Skin of body (tissue), 2 donors: ENCODE results near the gene ADARB2. TPM values are rescaled to one million over a fixed set of nuclear protein-coding genes. Genes with fewer than 3 reads are reported as not detected.

ENCODE experiments used
- DNase-seq: peaks from one replicate; lab custom pipeline; 2025; lab: John Stamatoyannopoulos, UW
- total RNA-seq: library from RNA; depleted of rRNA; stranded (reverse); fragments of >200 nt; gene quantifications from one replicate; pipeline ENCODE4 v1.2.3, GENCODE V29; 2014

ADARB2 gene
- total RNA-seq, 1 donor from 2014 or later: 0.10 TPM

DNA sequence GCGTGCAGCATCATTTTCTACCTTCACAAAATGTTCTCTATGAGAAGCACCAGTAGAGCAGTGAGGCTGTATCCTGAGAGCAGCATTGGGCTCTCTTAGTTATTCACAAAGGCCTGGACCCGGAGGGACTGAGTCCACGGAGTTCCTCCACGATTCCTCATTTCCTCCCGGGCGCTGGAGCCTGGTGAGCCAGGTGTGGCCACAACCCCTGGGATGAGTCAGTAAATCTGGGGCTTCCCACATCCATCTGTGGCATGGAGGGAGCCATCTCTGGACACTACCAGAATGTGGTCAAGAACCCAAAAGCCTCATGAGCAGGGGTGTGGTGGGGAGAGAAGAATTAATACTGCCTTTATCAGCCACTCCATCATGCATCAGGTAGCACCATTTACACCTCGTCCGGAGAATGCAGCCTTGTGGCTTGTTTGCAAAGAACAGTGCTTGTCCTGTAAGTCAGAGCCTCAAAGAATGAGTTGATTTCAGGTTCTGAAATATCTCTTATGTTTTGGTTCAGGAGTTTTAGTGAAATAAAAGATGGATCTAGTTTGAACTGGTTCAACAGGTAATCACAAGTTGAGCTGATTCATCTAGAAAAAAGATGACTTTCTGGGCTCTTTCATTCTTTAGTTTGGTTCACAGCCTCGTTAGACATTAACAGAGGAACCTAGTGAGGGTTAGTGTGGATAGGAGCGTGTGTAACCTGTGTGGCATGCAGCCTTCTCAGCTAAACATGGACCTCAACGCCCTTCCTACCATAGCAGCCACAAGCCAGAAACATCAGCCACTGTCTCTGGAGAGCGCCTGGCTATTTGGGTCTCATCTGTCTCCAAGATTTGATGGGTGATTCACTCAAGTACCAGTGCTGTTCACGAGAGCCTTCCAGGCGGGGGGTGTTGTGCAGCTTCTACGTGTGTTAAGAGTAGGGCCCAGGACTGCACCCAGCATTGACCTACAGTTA lies 586.0 kb downstream of the ADARB2 start:
- no peak for DNase-seq

DNA sequence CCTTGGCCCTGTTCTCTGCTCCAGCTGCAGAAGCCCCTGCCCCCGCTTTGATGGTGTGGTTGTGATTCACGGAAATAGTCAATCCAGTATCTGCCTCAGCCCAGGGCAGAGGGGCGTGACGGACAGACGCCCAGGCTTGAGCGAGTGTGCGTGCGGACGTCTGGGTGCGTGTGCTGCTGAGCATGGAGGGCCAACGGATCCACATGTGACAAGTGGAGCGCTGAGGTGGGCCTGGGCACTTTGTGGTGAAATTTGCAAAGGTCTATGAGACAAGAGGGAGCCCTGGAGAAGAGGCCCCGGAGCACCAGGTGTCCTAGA lies 586.7 kb downstream of the ADARB2 start:
- no peak for DNase-seq

GRCh38 chr10:1149793-1150637 lies 587.3 kb downstream of the ADARB2 start:
- no peak for DNase-seq

DNA sequence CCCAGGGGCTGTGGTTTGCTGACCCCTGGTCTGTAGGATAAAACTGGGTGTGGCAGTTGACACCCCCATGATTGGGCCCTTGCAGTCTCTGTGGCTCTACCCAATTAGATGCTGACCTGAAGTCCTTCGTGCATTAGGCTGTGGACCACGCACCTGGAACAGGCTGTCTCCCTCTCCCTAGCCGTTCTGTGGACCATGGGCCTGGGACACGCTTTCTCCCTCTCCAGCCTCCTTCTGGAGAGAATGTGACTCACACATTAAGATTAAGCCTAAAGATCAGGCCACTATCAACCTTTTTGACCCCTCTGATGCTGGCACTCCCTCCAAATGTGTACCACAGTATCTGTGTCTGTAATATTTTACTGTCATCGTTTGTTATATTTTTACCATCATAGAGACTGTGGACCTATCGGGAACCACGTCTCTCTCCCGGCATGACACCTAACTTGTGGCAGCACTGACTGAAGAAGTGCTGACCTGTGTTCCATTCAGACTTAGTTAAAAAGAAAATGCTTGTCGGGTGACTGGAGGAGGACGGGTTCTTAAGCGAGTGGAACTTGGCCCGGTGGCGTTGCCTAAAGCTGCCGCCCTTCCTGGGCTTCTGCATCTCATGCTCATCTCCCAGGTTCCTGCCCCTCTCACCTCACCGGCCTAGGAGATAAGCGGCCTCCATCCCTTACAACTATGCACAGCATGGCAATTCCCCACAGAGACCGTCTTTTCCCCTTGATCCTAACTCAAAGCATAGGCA lies 588.3 kb downstream of the ADARB2 start:
- no peak for DNase-seq

- DNase-seq: no peak
Measured at GRCh38 chr10:1147810-1148209, 589.5 kb downstream of the ADARB2 start.

- DNase-seq: no peak
Measured at GRCh38 chr10:1142596-1142995, 594.7 kb downstream of the ADARB2 start.

DNA sequence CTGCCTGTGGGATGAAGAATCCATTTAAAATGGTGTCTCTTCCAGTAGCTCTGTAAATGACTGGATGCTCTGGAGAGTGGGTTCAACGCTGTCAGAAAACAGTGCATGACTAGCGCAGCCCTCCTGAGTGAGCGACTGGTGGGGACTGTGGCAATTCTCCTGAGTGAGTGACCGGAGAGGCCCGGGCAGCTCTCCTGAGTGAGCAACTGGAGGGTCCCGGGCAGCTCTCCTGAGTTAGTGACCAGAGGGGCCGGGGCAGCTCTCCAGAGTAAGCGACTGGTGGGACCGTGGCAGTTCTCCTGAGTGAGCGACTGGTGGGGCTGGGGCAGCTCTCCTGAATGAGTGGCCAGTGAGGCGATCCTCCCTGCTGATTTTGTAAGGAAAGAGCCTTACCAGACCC lies 595.6 kb downstream of the ADARB2 start:
- no peak for DNase-seq

- no peak for DNase-seq
Measured at GRCh38 chr10:1141261-1141660, 596.1 kb downstream of the ADARB2 start.

DNA sequence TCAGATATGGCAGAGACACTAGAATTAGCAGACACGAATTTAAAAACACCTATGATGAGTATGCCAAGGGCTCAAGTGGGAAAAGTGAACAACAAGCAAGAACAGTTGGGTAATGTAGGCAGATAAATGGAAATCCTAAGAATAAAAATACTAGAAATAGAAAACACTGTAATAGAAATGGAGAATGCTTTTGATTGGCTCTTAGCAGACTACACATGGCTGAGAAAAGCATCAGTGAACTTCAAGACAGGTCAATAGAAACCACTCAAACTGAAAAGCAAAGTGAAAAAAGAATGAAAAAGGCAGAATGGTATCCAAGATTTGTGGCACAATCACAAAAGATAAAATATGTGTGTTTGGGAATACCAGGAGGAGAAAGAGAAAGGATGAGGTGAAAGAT lies 598.8 kb downstream of the ADARB2 start:
- no peak for DNase-seq

- DNase-seq: no peak
Measured at GRCh38 chr10:1137499-1138163, 599.7 kb downstream of the ADARB2 start.

GRCh38 chr10:1136268-1136667 lies 601.1 kb downstream of the ADARB2 start:
- DNase-seq: no peak

GRCh38 chr10:1134156-1134555 lies 603.2 kb downstream of the ADARB2 start:
- DNase-seq: no peak

GRCh38 chr10:1133495-1134045 lies 603.8 kb downstream of the ADARB2 start:
- no peak for DNase-seq

DNA sequence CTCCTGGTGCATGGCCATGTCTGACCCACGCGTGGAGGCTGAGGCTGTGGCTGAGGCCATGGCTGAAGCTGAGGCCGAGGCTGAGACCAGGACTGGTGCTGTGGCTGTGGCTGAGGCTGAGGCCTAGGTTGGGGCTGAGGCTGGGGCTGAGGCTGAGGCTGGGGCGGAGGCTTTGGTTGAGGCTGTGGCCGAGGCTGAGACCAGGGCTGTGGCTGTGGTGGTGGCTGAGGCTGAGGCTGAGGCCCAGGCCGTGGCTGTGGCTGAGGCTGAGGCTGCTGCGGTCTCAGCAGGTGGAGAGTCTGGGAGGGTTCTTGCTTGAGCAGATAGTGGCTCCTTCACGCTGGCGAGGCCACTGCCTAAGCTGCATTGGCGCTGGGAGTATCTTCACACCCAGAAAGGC lies 604.7 kb downstream of the ADARB2 start:
- no peak for DNase-seq

GRCh38 chr10:1130995-1131790 lies 606.1 kb downstream of the ADARB2 start:
- DNase-seq: no peak

DNA sequence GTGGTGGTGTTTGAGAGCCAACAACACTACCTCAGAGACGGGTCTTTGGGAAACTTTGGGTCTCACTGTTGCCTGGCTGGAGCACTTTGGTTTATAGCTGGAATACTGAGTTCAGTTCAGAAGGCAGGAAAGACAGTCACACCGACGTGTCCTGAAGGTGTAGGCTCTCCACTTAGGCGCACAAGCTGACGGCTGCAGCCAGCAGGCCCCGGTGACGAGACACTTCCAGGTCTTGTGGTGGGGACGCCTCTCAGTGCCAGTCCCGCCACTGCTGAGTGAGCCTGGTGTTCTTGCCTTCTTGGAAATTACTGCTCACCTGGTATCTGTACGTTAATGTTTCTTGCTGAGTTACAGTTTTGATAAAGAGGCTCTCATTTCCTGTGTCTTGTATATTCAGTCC lies 607.1 kb downstream of the ADARB2 start:
- no peak for DNase-seq

DNA sequence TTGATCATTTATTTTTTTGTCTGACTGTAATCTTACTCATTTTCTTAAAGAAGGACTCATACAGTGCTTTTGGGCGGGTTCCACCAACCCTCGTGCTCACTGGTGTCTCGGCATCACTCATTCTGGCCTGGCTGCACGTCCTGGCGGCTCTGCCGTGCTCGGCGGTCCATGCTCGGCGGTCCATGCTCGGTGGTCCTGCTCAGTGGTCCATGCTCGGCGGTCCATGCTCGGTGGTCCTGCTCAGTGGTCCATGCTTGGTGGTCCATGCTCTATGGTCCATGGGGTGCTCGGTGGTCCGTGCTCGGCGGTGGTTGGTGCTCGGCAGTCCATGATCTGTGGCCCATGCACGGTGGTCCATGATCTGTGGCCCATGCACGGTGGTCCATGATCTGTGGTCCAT lies 608.7 kb downstream of the ADARB2 start:
- no peak for DNase-seq

DNA sequence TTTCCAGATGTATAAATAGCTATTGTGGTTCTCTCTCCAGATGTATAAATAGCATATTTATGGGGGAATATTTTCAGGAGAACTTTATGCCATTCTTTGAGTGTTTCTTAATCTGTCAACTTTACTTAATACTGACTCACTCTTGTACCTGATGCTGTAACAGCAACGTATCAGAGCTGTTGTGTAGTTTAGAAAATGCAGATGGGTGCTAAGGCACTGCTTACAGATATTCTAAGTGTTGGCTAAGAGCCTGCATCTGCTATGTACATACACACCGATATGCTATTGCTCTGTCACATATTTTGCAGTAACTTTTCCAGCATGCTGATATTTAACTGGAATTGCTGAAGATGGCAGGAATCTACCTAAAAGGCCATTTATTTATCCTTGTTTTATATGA lies 609.2 kb downstream of the ADARB2 start:
- DNase-seq: no peak

- no peak for DNase-seq
Measured at GRCh38 chr10:1127629-1128028, 609.7 kb downstream of the ADARB2 start.
